Body of pancreas (tissue), 4 donors: ENCODE results near the gene EBLN2.

ENCODE experiments used
- POLR2A ChIP-seq, 3 donors: fragments of 450-650 bp; IDR thresholded peaks; one replicate each; pipeline ENCODE4 v1.6.1; 2016; ENCODE audit warnings: antibody characterized with exemption in 3 of 3, mild to moderate bottlenecking in 2 of 3
- TF ChIP-seq, protein P1 (sequence below), 7 experiments: fragments of 450-650 bp in 4 of 7; fragments of 200-600 bp in 3 of 7; sonication (generic) in 3 of 7; IDR thresholded peaks; one replicate each; pipeline ENCODE4 v1.5.1; 2016 to 2019; ENCODE audit warnings: antibody characterized with exemption in 7 of 7

DNA sequence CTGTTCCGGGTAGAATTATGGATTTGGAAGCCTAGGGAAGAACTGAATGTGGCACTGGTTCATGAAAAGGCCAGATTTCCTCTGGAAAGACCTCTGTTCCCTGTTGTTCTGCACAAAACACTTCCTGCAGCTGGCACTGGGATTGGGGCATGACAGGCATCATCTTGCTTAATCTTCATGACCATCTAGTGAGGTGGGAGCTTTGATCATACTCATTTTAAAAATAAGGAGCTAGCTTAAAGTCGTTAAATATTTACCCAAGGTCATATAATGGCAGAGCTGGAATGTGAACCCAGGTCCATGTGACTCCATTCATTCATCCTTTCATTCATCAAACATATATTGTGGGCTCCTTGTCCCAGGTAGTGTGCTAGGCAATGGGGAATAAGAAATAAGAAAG, 40.4 kb downstream of the EBLN2 start:
- no peak for TF ChIP-seq POLR2A (IDR thresholded peaks at IDR 0.05)
- TF ChIP-seq, protein P1, sequence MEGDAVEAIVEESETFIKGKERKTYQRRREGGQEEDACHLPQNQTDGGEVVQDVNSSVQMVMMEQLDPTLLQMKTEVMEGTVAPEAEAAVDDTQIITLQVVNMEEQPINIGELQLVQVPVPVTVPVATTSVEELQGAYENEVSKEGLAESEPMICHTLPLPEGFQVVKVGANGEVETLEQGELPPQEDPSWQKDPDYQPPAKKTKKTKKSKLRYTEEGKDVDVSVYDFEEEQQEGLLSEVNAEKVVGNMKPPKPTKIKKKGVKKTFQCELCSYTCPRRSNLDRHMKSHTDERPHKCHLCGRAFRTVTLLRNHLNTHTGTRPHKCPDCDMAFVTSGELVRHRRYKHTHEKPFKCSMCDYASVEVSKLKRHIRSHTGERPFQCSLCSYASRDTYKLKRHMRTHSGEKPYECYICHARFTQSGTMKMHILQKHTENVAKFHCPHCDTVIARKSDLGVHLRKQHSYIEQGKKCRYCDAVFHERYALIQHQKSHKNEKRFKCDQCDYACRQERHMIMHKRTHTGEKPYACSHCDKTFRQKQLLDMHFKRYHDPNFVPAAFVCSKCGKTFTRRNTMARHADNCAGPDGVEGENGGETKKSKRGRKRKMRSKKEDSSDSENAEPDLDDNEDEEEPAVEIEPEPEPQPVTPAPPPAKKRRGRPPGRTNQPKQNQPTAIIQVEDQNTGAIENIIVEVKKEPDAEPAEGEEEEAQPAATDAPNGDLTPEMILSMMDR (IDR thresholded peaks at IDR 0.05): no peak
